Measurements from ENCODE around the gene PLSCR4. TPM values are rescaled to one million over a fixed set of nuclear protein-coding genes. Genes with fewer than 3 reads are reported as not detected.
A peak's percentile ranks its signal among the peaks of the same experiment; 100 is the strongest.
"Not testable (repeated sequence)": the region's sequence is repeated elsewhere in the genome, so short reads cannot be mapped to it uniquely, and the experiment has no call there.

PLSCR4 gene
- total RNA-seq (2022): 2.5 and 4.4 TPM in 2 replicates
- percentile 46 among the genes with signal in this experiment for Bru-seq, nascent RNA
- BruChase-seq, experiment 1, labeled RNA remaining after a 6-hour chase: percentile 52 among the genes with signal in this experiment
- percentile 58 among the genes with signal in this experiment for BruChase-seq, experiment 2, labeled RNA remaining after a 2-hour chase
- long read RNA-seq, transcript PLSCR4-201 (9 exons, 3,303 nt): major isoform, 6 of 10 reads
- long read RNA-seq, partial matches to known transcripts: 0 of 10 reads
- long read RNA-seq, other reads (novel, unspliced or antisense): 1 of 10 reads

GRCh38 chr3:146250449-146251382, at the start of gene PLSCR4:
TSS of gene PLSCR4 (minus strand) at chr3:146251105. CDS start at chr3:146222071, 29,034 bp downstream.
- intact Hi-C loops (cut with micrococcal nuclease): no loop called here
- POLR2A ChIA-PET: interaction anchor here (0.7 to 0.9 kb wide), 2 partner anchors 63 to 291 kb away, joined by 3 to 4 read pairs; no protein-coding TSS in a partner anchor
- BruUV-seq (replicated peaks): no TSS peak
- H3K27me3 Mint-ChIP-seq (ENCODE audit: insufficient read depth, unreplicated experiment): no peaks in the 10 kb centered on the region
- peak; percentile 76 for DNase-seq (ENCODE audit: unreplicated experiment)
- TF ChIP-seq CTCF (IDR thresholded peaks at IDR 0.05; ENCODE audit: unreplicated experiment): no peak
- no peaks in the 10 kb centered on the region for H3K36me3 Mint-ChIP-seq (ENCODE audit: insufficient read depth, unreplicated experiment)
- H3K27ac Mint-ChIP-seq (ENCODE audit: low read depth, unreplicated experiment): peak within 1 kb of the TSS; percentile 96
- peaks cover 14% of the 10 kb centered on the region for H3K4me1 Mint-ChIP-seq (ENCODE audit: insufficient read depth, unreplicated experiment)
- no peaks in the 10 kb centered on the region for H3K9me3 Mint-ChIP-seq (ENCODE audit: unreplicated experiment)
- peak within 1 kb of the TSS; percentile 88 for H3K4me3 Mint-ChIP-seq (ENCODE audit: unreplicated experiment)
- CTCF ChIA-PET: interaction anchor here (0.8 kb wide), 1 partner anchor 92 kb away, joined by 3 read pairs; no protein-coding TSS in a partner anchor

GRCh38 chr3:146293401-146293800, 42.5 kb upstream of the PLSCR4 start:
- H3K36me3 Mint-ChIP-seq (ENCODE audit: insufficient read depth, unreplicated experiment); H3K4me3 Mint-ChIP-seq (ENCODE audit: unreplicated experiment); intact Hi-C loops (cut with micrococcal nuclease); H3K27me3 Mint-ChIP-seq (ENCODE audit: insufficient read depth, unreplicated experiment); H3K27ac Mint-ChIP-seq (ENCODE audit: low read depth, unreplicated experiment); CTCF ChIA-PET; DNase-seq (ENCODE audit: unreplicated experiment); H3K4me1 Mint-ChIP-seq (ENCODE audit: insufficient read depth, unreplicated experiment); POLR2A ChIA-PET; BruUV-seq (replicated peaks): not testable (repeated sequence)
- H3K9me3 Mint-ChIP-seq (ENCODE audit: unreplicated experiment): peaks cover 11% of the 10 kb centered on the region

- CTCF ChIA-PET: no interaction called here
- Mint-ChIP-seq H3K9me3 (ENCODE audit: unreplicated experiment) (no peaks in the 10 kb centered on the region), H3K4me1 (ENCODE audit: insufficient read depth, unreplicated experiment) (peaks cover 5% of the 10 kb centered on the region), H3K36me3 (ENCODE audit: insufficient read depth, unreplicated experiment) (no peaks in the 10 kb centered on the region), H3K27me3 (ENCODE audit: insufficient read depth, unreplicated experiment) (no peaks in the 10 kb centered on the region), H3K27ac (ENCODE audit: low read depth, unreplicated experiment) (no peak overlapping the region), H3K4me3 (ENCODE audit: unreplicated experiment) (no peak overlapping the region)
- POLR2A ChIA-PET: no interaction called here
- TF ChIP-seq CTCF (IDR thresholded peaks at IDR 0.05; ENCODE audit: unreplicated experiment): no peak
- BruUV-seq (replicated peaks): no TSS peak
- no peak for DNase-seq (ENCODE audit: unreplicated experiment)
- intact Hi-C loops (cut with micrococcal nuclease): no loop called here
These were observed 33.0 kb upstream of the PLSCR4 start for GRCh38 chr3:146283781-146284445.

- ChIA-PET POLR2A (interaction anchor here (1.1 to 2.9 kb wide), 3 partner anchors 10 to 33 kb away, joined by 3 to 14 read pairs (median 3); no protein-coding TSS in a partner anchor), CTCF (interaction anchor here (0.6 kb wide), 1 partner anchor 117 kb away, joined by 4 read pairs; no protein-coding TSS in a partner anchor)
- intact Hi-C loops (cut with micrococcal nuclease): no loop called here
- no peak overlapping the region for H3K27ac Mint-ChIP-seq (ENCODE audit: low read depth, unreplicated experiment)
- no peak for TF ChIP-seq CTCF (IDR thresholded peaks at IDR 0.05; ENCODE audit: unreplicated experiment)
- no peaks in the 10 kb centered on the region for H3K36me3 Mint-ChIP-seq (ENCODE audit: insufficient read depth, unreplicated experiment)
- H3K27me3 Mint-ChIP-seq (ENCODE audit: insufficient read depth, unreplicated experiment): no peaks in the 10 kb centered on the region
- H3K4me3 Mint-ChIP-seq (ENCODE audit: unreplicated experiment): no peak overlapping the region
- H3K4me1 Mint-ChIP-seq (ENCODE audit: insufficient read depth, unreplicated experiment): peaks cover 15% of the 10 kb centered on the region
- BruUV-seq (replicated peaks): no TSS peak
- H3K9me3 Mint-ChIP-seq (ENCODE audit: unreplicated experiment): no peaks in the 10 kb centered on the region
- DNase-seq (ENCODE audit: unreplicated experiment): no peak
These were observed 30.0 kb upstream of the PLSCR4 start for GRCh38 chr3:146280864-146281263.

Data from MCF 10A (cell line).